Neuronal stem cell (in vitro differentiated cells): ENCODE data around the gene MAML2.

ENCODE experiments used
- DNase-seq: peaks from one replicate; pipeline ENCODE4 v3.0.0-alpha.2; 2013; ENCODE audit warnings: low spot score
- H2AFZ ChIP-seq: one replicate; pipeline ENCODE4 v1.6.1; 2013; ENCODE audit warnings: mild to moderate bottlenecking, low read length, inconsistent platforms
- H2AK5ac ChIP-seq: 2 replicates; pipeline ENCODE4 v1.6.1; 2013; ENCODE audit warnings: low read depth, mild to moderate bottlenecking, inconsistent platforms, low read length, moderate library complexity, mixed read lengths
- H2BK120ac ChIP-seq: 2 replicates; pipeline ENCODE4 v1.6.1; 2013; ENCODE audit warnings: low read depth, mild to moderate bottlenecking, inconsistent platforms, low read length, moderate library complexity, mixed read lengths
- H2BK12ac ChIP-seq: one replicate; pipeline ENCODE4 v1.6.1; 2013; ENCODE audit warnings: low read length, inconsistent platforms
- H2BK15ac ChIP-seq: 2 replicates; pipeline ENCODE4 v1.6.1; 2013; ENCODE audit warnings: mild to moderate bottlenecking, low read length, inconsistent platforms, mixed read lengths
- H2BK5ac ChIP-seq: one replicate; pipeline ENCODE4 v1.6.1; 2013; ENCODE audit warnings: inconsistent platforms, mild to moderate bottlenecking, low read length, moderate library complexity
- H3K14ac ChIP-seq: one replicate; pipeline ENCODE4 v1.6.1; 2013; ENCODE audit warnings: low read length, inconsistent platforms
- H3K18ac ChIP-seq: 2 replicates; pipeline ENCODE4 v1.6.1; 2013; ENCODE audit warnings: low read length, inconsistent platforms
- H3K23ac ChIP-seq: 2 replicates; pipeline ENCODE4 v1.6.1; 2013; ENCODE audit warnings: low read depth, mild to moderate bottlenecking, mixed read lengths, low read length, inconsistent platforms; ENCODE audit not compliant: poor library complexity
- H3K27ac ChIP-seq: replicated peaks from 3 replicates; pipeline ENCODE4 v1.5.1; 2013; ENCODE audit warnings: low read length, inconsistent platforms
- H3K27me3 ChIP-seq, 3 experiments: 2 replicates each; pipeline ENCODE4 v1.6.1; 2013; ENCODE audit warnings: low read length in 3 of 3, mild to moderate bottlenecking in 2 of 3, inconsistent platforms in 1 of 3, low read depth in 1 of 3, mixed read lengths in 1 of 3, moderate library complexity in 1 of 3; ENCODE audit not compliant: control insufficient read depth in 3 of 3, insufficient read depth in 3 of 3
- H3K36me3 ChIP-seq, 2 donors: replicated peaks in 1 of 2; 2 replicates each; pipeline ENCODE4 v1.6.1; 2013; ENCODE audit warnings: low read length in 2 of 2; ENCODE audit not compliant: control insufficient read depth in 2 of 2, insufficient read depth in 2 of 2
- H3K4ac ChIP-seq: 2 replicates; pipeline ENCODE4 v1.6.1; 2013; ENCODE audit warnings: inconsistent platforms, mild to moderate bottlenecking, low read length, moderate library complexity
- H3K4me1 ChIP-seq, 2 donors: 1 replicate in 1 of 2; 2 replicates in 1 of 2; pipeline ENCODE4 v1.6.1; 2013; ENCODE audit warnings: low read length in 2 of 2, low read depth in 1 of 2; ENCODE audit not compliant: control insufficient read depth in 2 of 2, insufficient read depth in 1 of 2
- H3K4me2 ChIP-seq: one replicate; pipeline ENCODE4 v1.6.1; 2013; ENCODE audit warnings: mild to moderate bottlenecking, low read length, inconsistent platforms; ENCODE audit not compliant: insufficient read depth, poor library complexity, severe bottlenecking
- H3K4me3 ChIP-seq, 2 donors: 2 replicates each; pipeline ENCODE4 v1.5.1; 2013; ENCODE audit warnings: low read length in 2 of 2, mild to moderate bottlenecking in 2 of 2, inconsistent platforms in 1 of 2, moderate library complexity in 1 of 2
- H3K79me1 ChIP-seq: one replicate; pipeline ENCODE4 v1.6.1; 2013; ENCODE audit warnings: low read depth, mild to moderate bottlenecking, inconsistent platforms, low read length, moderate library complexity
- H3K9ac ChIP-seq: one replicate; pipeline ENCODE4 v1.6.1; 2013; ENCODE audit warnings: mild to moderate bottlenecking, low read depth, low read length, inconsistent platforms; ENCODE audit not compliant: poor library complexity
- H3K9me3 ChIP-seq, 2 donors: replicated peaks in 1 of 2; 2 replicates each; pipeline versions ENCODE3 to v1.6.1; 2013; ENCODE audit warnings: low read length in 2 of 2, mild to moderate bottlenecking in 2 of 2, inconsistent platforms in 1 of 2, low read depth in 1 of 2, mixed read lengths in 1 of 2, moderate library complexity in 1 of 2; ENCODE audit not compliant: control insufficient read depth in 2 of 2, insufficient read depth in 1 of 2
- H4K8ac ChIP-seq: one replicate; pipeline ENCODE4 v1.6.1; 2013; ENCODE audit warnings: low read depth, mild to moderate bottlenecking, inconsistent platforms, low read length, moderate library complexity
- H4K91ac ChIP-seq: one replicate; pipeline ENCODE4 v1.6.1; 2013; ENCODE audit warnings: low read length, low read depth, mild to moderate bottlenecking, inconsistent platforms; ENCODE audit not compliant: poor library complexity
- WGBS, 2 donors: extraction: QIAGEN DNeasy Blood & Tissue Kit; methylation state at CpG; one replicate each; pipeline ENCODE4 v1.1.7; 2013; ENCODE audit warnings: missing lambda C conversion rate in 2 of 2, mixed read lengths in 1 of 2; ENCODE audit not compliant: insufficient read length in 2 of 2, insufficient replicate concordance in 1 of 2; ENCODE audit errors: extremely low coverage in 2 of 2; 5-methylcytosine and 5-hydroxymethylcytosine counted together

The MAML2 gene

DNA sequence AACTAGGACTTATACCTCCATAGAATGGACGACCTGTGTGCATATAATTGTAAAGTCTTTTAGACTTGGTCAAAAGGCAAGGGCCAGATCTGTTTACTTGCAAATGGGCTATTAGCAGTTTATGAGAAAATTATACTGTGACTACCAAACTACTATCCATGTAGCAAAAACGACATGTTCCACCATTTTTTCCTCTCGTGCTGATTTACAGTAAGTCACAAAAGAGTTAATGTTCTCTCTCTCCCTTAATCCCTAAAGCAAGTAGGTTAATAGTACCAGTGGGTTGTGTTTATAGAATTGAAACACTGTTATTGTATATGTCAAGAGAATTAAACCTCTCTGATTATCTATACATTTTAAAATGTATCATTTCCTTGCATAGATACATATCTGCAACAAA, 147.3 kb downstream of the MAML2 start:
- no peaks in the 10 kb centered on the region for H3K36me3 ChIP-seq
- no peak overlapping the region for H3K14ac ChIP-seq
- H3K4me3 ChIP-seq, result no peak overlapping the region
- no peak for DNase-seq
- no peak overlapping the region for H3K27ac ChIP-seq
- H4K91ac ChIP-seq, result no peak overlapping the region
- no peak overlapping the region for H3K23ac ChIP-seq
- H3K4me2 ChIP-seq, result no peak overlapping the region
- H2BK5ac ChIP-seq, result no peak overlapping the region
- H3K9me3 ChIP-seq, result peaks cover 0 to 11% of the 10 kb centered on the region in 2 donors
- no peak overlapping the region for H3K4ac ChIP-seq
- H2BK15ac ChIP-seq, result no peak overlapping the region
- H3K27me3 ChIP-seq, result no peaks in the 10 kb centered on the region
- no peak overlapping the region for H2BK120ac ChIP-seq
- no CpG with 5 or more reads among the region's 3 CpGs for WGBS, 2 donors
- no peaks in the 10 kb centered on the region for H3K79me1 ChIP-seq
- peaks cover 17 to 48% of the 10 kb centered on the region in 2 donors for H3K4me1 ChIP-seq
- no peak overlapping the region for H4K8ac ChIP-seq
- no peak overlapping the region for H2BK12ac ChIP-seq
- no peak overlapping the region for H3K9ac ChIP-seq
- no peak overlapping the region for H3K18ac ChIP-seq
- no peak overlapping the region for H2AK5ac ChIP-seq
- no peak overlapping the region for H2AFZ ChIP-seq

GRCh38 chr11:96194581-96195374, 148.2 kb downstream of the MAML2 start:
- no peak overlapping the region for H3K4me2 ChIP-seq
- no peak overlapping the region for H4K91ac ChIP-seq
- no peak overlapping the region for H3K4me3 ChIP-seq
- H2BK5ac ChIP-seq, result no peak overlapping the region
- H3K23ac ChIP-seq, result no peak overlapping the region
- no peak overlapping the region for H3K14ac ChIP-seq
- no peak overlapping the region for H3K9ac ChIP-seq
- no CpG with 5 or more reads among the region's 1 CpG for WGBS, 2 donors
- H2AFZ ChIP-seq, result no peak overlapping the region
- H3K4ac ChIP-seq, result no peak overlapping the region
- no peaks in the 10 kb centered on the region for H3K36me3 ChIP-seq
- no peak overlapping the region for H4K8ac ChIP-seq
- H3K4me1 ChIP-seq, result peaks cover 12 to 41% of the 10 kb centered on the region in 2 donors
- no peaks in the 10 kb centered on the region for H3K27me3 ChIP-seq
- no peak for DNase-seq
- H2BK15ac ChIP-seq, result no peak overlapping the region
- no peaks in the 10 kb centered on the region for H3K79me1 ChIP-seq
- H3K18ac ChIP-seq, result no peak overlapping the region
- H2BK120ac ChIP-seq, result no peak overlapping the region
- peak overlapping the region; percentile 75 for H3K27ac ChIP-seq
- H3K9me3 ChIP-seq, result peaks cover 0 to 11% of the 10 kb centered on the region in 2 donors
- H2AK5ac ChIP-seq, result no peak overlapping the region
- H2BK12ac ChIP-seq, result no peak overlapping the region

DNA sequence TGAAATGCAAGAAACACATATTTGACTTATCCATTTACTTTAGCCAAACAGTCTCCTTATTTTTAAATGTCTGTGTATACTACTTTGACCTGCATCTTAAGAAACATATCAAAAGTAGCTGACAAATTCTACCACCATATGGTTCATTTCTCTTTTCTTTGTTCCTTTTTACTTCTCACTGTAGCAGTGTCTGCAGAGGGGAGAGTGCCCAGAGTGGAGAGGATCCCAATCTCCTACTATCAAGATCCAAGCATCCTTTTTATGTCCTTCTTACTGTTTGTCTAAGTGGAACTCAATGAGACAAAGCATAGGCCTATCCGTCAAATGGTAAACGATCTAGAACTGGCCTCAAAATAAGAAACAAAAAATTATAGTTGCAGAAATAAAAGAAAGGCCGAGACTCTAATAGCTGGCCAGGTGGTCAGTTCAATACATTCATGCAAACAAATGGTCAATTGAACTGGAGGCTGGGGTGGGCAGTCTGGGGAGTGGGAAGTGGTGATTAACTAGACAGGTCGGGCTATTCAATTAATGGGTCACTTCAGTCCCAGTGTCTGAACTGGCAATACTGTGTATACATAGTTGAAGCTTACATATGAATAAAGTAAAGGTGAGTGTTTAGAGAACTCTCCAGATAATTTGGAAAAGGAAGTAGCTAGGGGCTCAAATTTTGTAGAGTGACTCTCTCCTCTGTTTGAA, 149.1 kb downstream of the MAML2 start:
- Histone ChIP-seq H2BK15ac (no peak overlapping the region), H4K8ac (no peak overlapping the region), H4K91ac (no peak overlapping the region), H3K36me3 (no peaks in the 10 kb centered on the region), H3K4me1 (peaks cover 12 to 46% of the 10 kb centered on the region in 2 donors), H3K4me3 (no peak overlapping the region), H3K4me2 (peak overlapping the region; percentile 29), H3K27ac (peak overlapping the region; percentile 75), H2BK5ac (no peak overlapping the region), H3K4ac (no peak overlapping the region), H2AK5ac (no peak overlapping the region), H2AFZ (no peak overlapping the region), H3K27me3 (no peaks in the 10 kb centered on the region), H3K23ac (no peak overlapping the region), H3K79me1 (no peaks in the 10 kb centered on the region), H3K14ac (no peak overlapping the region), H2BK12ac (no peak overlapping the region), H3K9me3 (peaks cover 0 to 4% of the 10 kb centered on the region in 2 donors), H3K9ac (no peak overlapping the region), H3K18ac (no peak overlapping the region), H2BK120ac (no peak overlapping the region)
- no CpG with 5 or more reads among the region's 4 CpGs for WGBS, 2 donors
- no peak for DNase-seq

- Histone ChIP-seq H2AFZ (no peak overlapping the region), H3K23ac (no peak overlapping the region), H3K27ac (no peak overlapping the region), H3K4ac (no peak overlapping the region), H3K4me2 (no peak overlapping the region), H3K14ac (no peak overlapping the region), H4K91ac (no peak overlapping the region), H3K9ac (no peak overlapping the region), H3K9me3 (peaks cover 0 to 4% of the 10 kb centered on the region in 2 donors), H3K18ac (no peak overlapping the region), H3K79me1 (no peaks in the 10 kb centered on the region), H2BK15ac (no peak overlapping the region), H2BK120ac (no peak overlapping the region), H4K8ac (no peak overlapping the region), H3K4me1 (peaks cover 10 to 44% of the 10 kb centered on the region in 2 donors), H2BK5ac (no peak overlapping the region), H2BK12ac (no peak overlapping the region), H3K4me3 (no peak overlapping the region), H3K27me3 (no peaks in the 10 kb centered on the region), H3K36me3 (no peaks in the 10 kb centered on the region), H2AK5ac (no peak overlapping the region)
- DNase-seq, result no peak
- WGBS, 2 donors, result no CpG with 5 or more reads among the region's 4 CpGs
These were observed 151.2 kb downstream of the MAML2 start for GRCh38 chr11:96191752-96192151.
